H9 (cell line): ENCODE measurements around the gene GUCY2F. TPM values are rescaled to one million over a fixed set of nuclear protein-coding genes. Genes with fewer than 3 reads are reported as not detected.

Source experiments
- DNase-seq: peaks from one replicate; pipeline ENCODE4 v3.0.0-alpha.2; 2017
- H2AFZ ChIP-seq: one replicate; pipeline ENCODE4 v1.6.1; 2013; ENCODE audit warnings: mild to moderate bottlenecking, low read length, control low read depth, moderate library complexity
- H2AK5ac ChIP-seq: 2 replicates; pipeline ENCODE4 v1.6.1; 2013; ENCODE audit warnings: low read length, control low read depth, mixed read lengths; ENCODE audit not compliant: insufficient read length
- H2BK120ac ChIP-seq: one replicate; pipeline ENCODE4 v1.6.1; 2013; ENCODE audit warnings: low read depth, mild to moderate bottlenecking, low read length, control low read depth, inconsistent platforms; ENCODE audit not compliant: poor library complexity, severe bottlenecking
- H2BK12ac ChIP-seq: 2 replicates; pipeline ENCODE4 v1.6.1; 2013; ENCODE audit warnings: low read length, control low read depth, mixed read lengths, low read depth; ENCODE audit not compliant: insufficient read length
- H2BK15ac ChIP-seq: 2 replicates; pipeline ENCODE4 v1.6.1; 2013; ENCODE audit warnings: low read depth, low read length, control low read depth
- H2BK20ac ChIP-seq: one replicate; pipeline ENCODE4 v1.6.1; 2013; ENCODE audit warnings: low read depth, mild to moderate bottlenecking, low read length, control low read depth, inconsistent platforms; ENCODE audit not compliant: poor library complexity, severe bottlenecking
- H2BK5ac ChIP-seq: 2 replicates; pipeline ENCODE4 v1.6.1; 2013; ENCODE audit warnings: low read length, control low read depth, mixed read lengths; ENCODE audit not compliant: insufficient read length
- H3K14ac ChIP-seq: 2 replicates; pipeline ENCODE4 v1.6.1; 2013; ENCODE audit warnings: low read length, control low read depth; ENCODE audit not compliant: insufficient read depth
- H3K18ac ChIP-seq: 2 replicates; pipeline ENCODE4 v1.6.1; 2013; ENCODE audit warnings: low read depth, mild to moderate bottlenecking, mixed read lengths, low read length, control low read depth; ENCODE audit not compliant: insufficient read length
- H3K23ac ChIP-seq: 2 replicates; pipeline ENCODE4 v1.6.1; 2013; ENCODE audit warnings: low read length, control low read depth, mixed read lengths, low read depth; ENCODE audit not compliant: insufficient read length
- H3K23me2 ChIP-seq: 2 replicates; pipeline ENCODE4 v1.6.1; 2013; ENCODE audit warnings: low read depth, mild to moderate bottlenecking, mixed read lengths, low read length, control low read depth; ENCODE audit not compliant: insufficient read length, poor library complexity, severe bottlenecking
- H3K27ac ChIP-seq: 2 replicates; pipeline ENCODE4 v1.5.1; 2013; ENCODE audit warnings: low read length, control low read depth, mixed read lengths, low read depth; ENCODE audit not compliant: insufficient read length
- H3K27me3 ChIP-seq: 2 replicates; pipeline ENCODE4 v1.6.1; 2013; ENCODE audit warnings: low read length, control low read depth, inconsistent platforms; ENCODE audit not compliant: insufficient read depth
- H3K4ac ChIP-seq: 2 replicates; pipeline ENCODE4 v1.6.1; 2013; ENCODE audit warnings: low read depth, mild to moderate bottlenecking, control low read depth, inconsistent platforms, low read length, moderate library complexity
- H3K4me1 ChIP-seq: 2 replicates; pipeline ENCODE4 v1.6.1; 2013; ENCODE audit warnings: low read length, control low read depth, inconsistent platforms; ENCODE audit not compliant: insufficient read depth
- H3K4me2 ChIP-seq: 2 replicates; pipeline ENCODE4 v1.6.1; 2013; ENCODE audit warnings: low read length, control low read depth, mixed read lengths; ENCODE audit not compliant: insufficient read length, insufficient read depth
- H3K56ac ChIP-seq: 2 replicates; pipeline ENCODE4 v1.6.1; 2013; ENCODE audit warnings: low read depth, mild to moderate bottlenecking, mixed read lengths, low read length, control low read depth; ENCODE audit not compliant: insufficient read length
- H3K79me1 ChIP-seq: 2 replicates; pipeline ENCODE4 v1.6.1; 2013; ENCODE audit warnings: low read depth, mild to moderate bottlenecking, moderate library complexity, low read length, control low read depth, inconsistent platforms; ENCODE audit not compliant: insufficient read depth, poor library complexity, severe bottlenecking
- H3K79me2 ChIP-seq: 2 replicates; pipeline ENCODE4 v1.6.1; 2013; ENCODE audit warnings: low read length, control low read depth, inconsistent platforms; ENCODE audit not compliant: insufficient read depth
- H3K9ac ChIP-seq: 2 replicates; pipeline ENCODE4 v1.6.1; 2013; ENCODE audit warnings: low read length, control low read depth, mixed read lengths; ENCODE audit not compliant: insufficient read length; ENCODE audit errors: extremely low read depth
- H3K9me3 ChIP-seq: one replicate; pipeline ENCODE4 v1.6.1; 2013; ENCODE audit warnings: low read depth, low read length, inconsistent platforms; ENCODE audit not compliant: control insufficient read depth
- H3T11ph ChIP-seq: one replicate; pipeline ENCODE4 v1.6.1; 2013; ENCODE audit warnings: mild to moderate bottlenecking, low read length, control low read depth, inconsistent platforms
- H4K20me1 ChIP-seq: one replicate; pipeline ENCODE4 v1.6.1; 2013; ENCODE audit not compliant: control insufficient read depth, insufficient read length, insufficient read depth
- H4K5ac ChIP-seq: 2 replicates; pipeline ENCODE4 v1.6.1; 2013; ENCODE audit warnings: low read depth, mild to moderate bottlenecking, mixed read lengths, low read length, control low read depth; ENCODE audit not compliant: insufficient read length
- H4K8ac ChIP-seq: replicated peaks from 2 replicates; pipeline ENCODE4 v1.6.1; 2013; ENCODE audit warnings: low read length, control low read depth, mixed read lengths, low read depth; ENCODE audit not compliant: insufficient read length
- H4K91ac ChIP-seq: 2 replicates; pipeline ENCODE4 v1.6.1; 2013; ENCODE audit warnings: low read depth, mild to moderate bottlenecking, moderate library complexity, mixed read lengths, low read length, control low read depth; ENCODE audit not compliant: insufficient read length
- H3K27ac Mint-ChIP-seq, 3 experiments: 2 replicates in 2 of 3; 3 replicates in 1 of 3; pipeline ENCODE4 v1.8.0; 2020 to 2021; ENCODE audit warnings: mixed read lengths in 3 of 3, mild to moderate bottlenecking in 1 of 3, moderate library complexity in 1 of 3
- H3K27me3 Mint-ChIP-seq: 2 replicates; pipeline ENCODE4 v1.8.0; 2021; ENCODE audit warnings: low read depth, mild to moderate bottlenecking, moderate library complexity, mixed read lengths
- H3K36me3 Mint-ChIP-seq, 3 experiments: 2 replicates in 2 of 3; 3 replicates in 1 of 3; pipeline ENCODE4 v1.8.0; 2020 to 2021; ENCODE audit warnings: low read depth in 3 of 3, mixed read lengths in 3 of 3; ENCODE audit not compliant: insufficient read depth in 1 of 3
- H3K4me1 Mint-ChIP-seq, 2 experiments: 2 replicates each; pipeline ENCODE4 v1.8.0; 2020; ENCODE audit warnings: mixed read lengths in 2 of 2
- H3K4me3 Mint-ChIP-seq, 2 experiments: 2 replicates in 1 of 2; 3 replicates in 1 of 2; pipeline ENCODE4 v1.8.0; 2020 to 2021; ENCODE audit warnings: mild to moderate bottlenecking in 2 of 2, mixed read lengths in 2 of 2, moderate library complexity in 1 of 2
- H3K9me3 Mint-ChIP-seq, 2 experiments: 2 replicates in 1 of 2; 3 replicates in 1 of 2; pipeline ENCODE4 v1.8.0; 2020; ENCODE audit warnings: mild to moderate bottlenecking in 2 of 2, mixed read lengths in 2 of 2, moderate library complexity in 1 of 2
- CTCF ChIP-seq: fragments of 200-600 bp; sonication (generic); conservative IDR thresholded peaks from 3 replicates; pipeline ENCODE4 v1.8.0; 2021; ENCODE audit warnings: antibody characterized with exemption, mild to moderate bottlenecking
- WGBS: extraction: QIAGEN DNeasy Blood & Tissue Kit; methylation state at CpG from one replicate; pipeline ENCODE4 v1.1.7; 2013; ENCODE audit warnings: missing lambda C conversion rate, low lambda C conversion rate, mixed read lengths; ENCODE audit not compliant: insufficient read length; ENCODE audit errors: extremely low coverage; 5-methylcytosine and 5-hydroxymethylcytosine counted together
- total RNA-seq: library from RNA; stranded (reverse); gene quantifications from 2 replicates; pipeline ENCODE4 v1.2.1, GENCODE V29; 2021

Gene GUCY2F
- total RNA-seq, 1 experiment from 2014 or later: 0.11 TPM

GRCh38 chrX:109378281-109378680, 103.6 kb downstream of the GUCY2F start:
- Histone ChIP-seq H3T11ph (no peak overlapping the region), H3K27me3 (no peaks in the 10 kb centered on the region), H4K8ac (no peak overlapping the region), H3K9ac (no peak overlapping the region), H3K23me2 (no peaks in the 10 kb centered on the region), H3K56ac (no peak overlapping the region), H2BK5ac (no peak overlapping the region), H3K4ac (no peak overlapping the region), H2BK20ac (no peak overlapping the region), H3K79me1 (no peaks in the 10 kb centered on the region), H3K79me2 (no peaks in the 10 kb centered on the region), H3K18ac (no peak overlapping the region), H3K14ac (no peak overlapping the region), H4K5ac (no peak overlapping the region), H4K20me1 (no peaks in the 10 kb centered on the region), H3K23ac (no peak overlapping the region), H2AFZ (no peak overlapping the region), H4K91ac (no peak overlapping the region), H3K9me3 (no peaks in the 10 kb centered on the region), H2BK120ac (no peak overlapping the region), H2BK15ac (no peak overlapping the region), H3K4me1 (peaks cover 10% of the 10 kb centered on the region; the same call in 1 of the 2 replicates), H2BK12ac (no peak overlapping the region), H3K27ac (no peak overlapping the region), H2AK5ac (no peak overlapping the region), H3K4me2 (no peak overlapping the region)
- DNase-seq: no peak
- Mint-ChIP-seq H3K36me3 (no peaks in the 10 kb centered on the region; a peak in 1 of 7 replicates), H3K4me3 (no peak overlapping the region), H3K27ac (no peak overlapping the region), H3K27me3 (no peaks in the 10 kb centered on the region), H3K9me3 (no peaks in the 10 kb centered on the region), H3K4me1 (peaks cover 14 to 24% of the 10 kb centered on the region in 2 experiments)
- no peak for TF ChIP-seq CTCF
- WGBS: no CpG with 5 or more reads among the region's 1 CpG
